Hippocampal formation (tissue), 2 donors: ENCODE measurements around the gene SAMD1.
A peak's percentile ranks its signal among the peaks of the same experiment; 100 is the strongest.

Experiments
- DNase-seq, 2 donors: peaks; one replicate each; lab custom pipeline; 2025; lab: John Stamatoyannopoulos, UW

SAMD1 gene

GRCh38 chr19:14090509-14091080 lies at the start of gene SAMD1:
Gene SAMD1 (minus strand): TSS chr19:14090751.
- peak; percentile 84 to 91 for DNase-seq

- DNase-seq = peak in 1 of 2 donors; percentile 8
Observed at GRCh38 chr19:14139944-14140343, 49.4 kb upstream of the SAMD1 start.

- DNase-seq = peak in 1 of 2 donors; percentile 42
Observed at GRCh38 chr19:14138576-14139265, 48.2 kb upstream of the SAMD1 start.

- peak; percentile 99 to 100 for DNase-seq
Observed at GRCh38 chr19:14136509-14137281, 46.1 kb upstream of the SAMD1 start, which contains the start of gene ASF1B. Gene ASF1B (minus strand): TSS chr19:14136589. CDS start chr19:14136456, 133 bp downstream.

GRCh38 chr19:14135985-14136508 lies 45.5 kb upstream of the SAMD1 start:
- DNase-seq = no peak

- DNase-seq = no peak
Observed at GRCh38 chr19:14135355-14135754, 44.8 kb upstream of the SAMD1 start.

- DNase-seq = no peak
Observed at GRCh38 chr19:14127929-14128509, 37.5 kb upstream of the SAMD1 start.

GRCh38 chr19:14127176-14127575 lies 36.6 kb upstream of the SAMD1 start:
- no peak for DNase-seq

GRCh38 chr19:14122924-14123323 lies 32.4 kb upstream of the SAMD1 start:
- no peak for DNase-seq

- DNase-seq = no peak
Observed at GRCh38 chr19:14120497-14120780, 29.9 kb upstream of the SAMD1 start.

- DNase-seq = no peak
Observed at GRCh38 chr19:14119644-14120496, 29.3 kb upstream of the SAMD1 start.

- DNase-seq = no peak
Observed at GRCh38 chr19:14119146-14119545, 28.6 kb upstream of the SAMD1 start.

GRCh38 chr19:14118165-14119051 lies 27.9 kb upstream of the SAMD1 start:
- DNase-seq = peak; percentile 61 to 65

- DNase-seq = peak; percentile 97 to 100
Observed at GRCh38 chr19:14117668-14118164, 27.2 kb upstream of the SAMD1 start, which contains the start of gene PRKACA. Gene PRKACA (minus strand): TSS chr19:14117762. CDS start chr19:14117547, 215 bp downstream.

- no peak for DNase-seq
Observed at GRCh38 chr19:14116918-14117578, 26.5 kb upstream of the SAMD1 start.

- no peak for DNase-seq
Observed at GRCh38 chr19:14116525-14116917, 26.0 kb upstream of the SAMD1 start.

GRCh38 chr19:14115756-14116155 lies 25.2 kb upstream of the SAMD1 start:
- DNase-seq = no peak

GRCh38 chr19:14114854-14115253 lies 24.3 kb upstream of the SAMD1 start:
- no peak for DNase-seq

- no peak for DNase-seq
Observed at GRCh38 chr19:14114439-14114838, 23.9 kb upstream of the SAMD1 start.
